Endothelial cell of umbilical vein (primary cell): ENCODE measurements around the gene AQP7. TPM values are rescaled to one million over a fixed set of nuclear protein-coding genes. Genes with fewer than 3 reads are reported as not detected.

Experiments used
- BruUV-seq: library from RNA; stranded (reverse); fragments of 400-500 nt; replicated peaks from 2 replicates; lab custom pipeline; 2021; lab: Mats Ljungman, UMichigan
- CTCF ChIA-PET: fragments of 300-600, 350-600 bp; sonication (Branson Sonifier 250); formaldehyde crosslinking; loops from one replicate; lab custom pipeline; 2021; ENCODE audit warnings: antibody characterized with exemption, inconsistent platforms; lab: Charles Lee
- POLR2A ChIA-PET: fragments of 300-600, 350-600 bp; sonication (Branson Sonifier 250); formaldehyde crosslinking; loops from one replicate; lab custom pipeline; 2021; ENCODE audit warnings: antibody characterized with exemption, inconsistent platforms; lab: Charles Lee
- DNase-seq: peaks from one replicate; pipeline ENCODE4 v3.0.0-alpha.2; 2011; ENCODE audit warnings: low read depth, low spot score
- FAIRE-seq: peaks from 2 replicates; lab custom pipeline; 2011; peaks lifted over from hg19 to GRCh38; lab: Jason Lieb, UNC
- H2AFZ ChIP-seq: 2 replicates; pipeline ENCODE4 v1.6.0; 2012; ENCODE audit warnings: low read depth, low read length, control low read depth, inconsistent platforms
- H3K27ac ChIP-seq: 2 replicates; pipeline ENCODE4 v1.5.1; 2011; ENCODE audit warnings: low read depth, mild to moderate bottlenecking, control low read depth, low read length, moderate library complexity; ENCODE audit not compliant: insufficient read depth
- H3K27me3 ChIP-seq, 2 experiments: 2 replicates each; pipeline versions ENCODE4 v1.6.0 to v1.6.1; 2011; ENCODE audit warnings: low read length in 2 of 2, mixed read lengths in 1 of 2; ENCODE audit not compliant: control insufficient read depth in 2 of 2, insufficient read depth in 2 of 2
- H3K36me3 ChIP-seq, 2 experiments: 2 replicates in 1 of 2; 3 replicates in 1 of 2; pipeline ENCODE4 v1.5.1; 2011; ENCODE audit warnings: low read length in 2 of 2, mild to moderate bottlenecking in 1 of 2, moderate library complexity in 1 of 2; ENCODE audit not compliant: control insufficient read depth in 2 of 2, insufficient read depth in 2 of 2; ENCODE audit errors: extremely low read depth in 1 of 2
- H3K4me1 ChIP-seq: 3 replicates; pipeline ENCODE4 v1.5.1; 2011; ENCODE audit warnings: mild to moderate bottlenecking, low read length; ENCODE audit not compliant: control insufficient read depth, insufficient read depth; ENCODE audit errors: extremely low read depth
- H3K4me2 ChIP-seq: 2 replicates; pipeline ENCODE4 v1.6.1; 2011; ENCODE audit warnings: low read length, control low read depth, mixed read lengths; ENCODE audit not compliant: insufficient read depth
- H3K4me3 ChIP-seq, 3 experiments: fragments of 200-600 bp in 1 of 3; sonication (generic), shearing (Covaris generic) in 1 of 3; replicated peaks in 1 of 3; 2 replicates each; pipeline ENCODE4 v1.5.1; 2011 to 2016; ENCODE audit warnings: control low read depth in 3 of 3, low read length in 3 of 3, mild to moderate bottlenecking in 2 of 3, inconsistent platforms in 1 of 3, low read depth in 1 of 3, moderate library complexity in 1 of 3; ENCODE audit not compliant: insufficient read depth in 1 of 3
- H3K79me2 ChIP-seq: 2 replicates; pipeline ENCODE4 v1.6.0; 2012; ENCODE audit warnings: low read length, inconsistent platforms; ENCODE audit not compliant: control insufficient read depth, insufficient read depth
- H3K9ac ChIP-seq: replicated peaks from 2 replicates; pipeline ENCODE3; 2011; ENCODE audit warnings: low read length, control low read depth; ENCODE audit not compliant: insufficient read depth; ENCODE audit errors: extremely low read depth
- H3K9me1 ChIP-seq: replicated peaks from 3 replicates; pipeline ENCODE4 v1.6.0; 2011; ENCODE audit warnings: mild to moderate bottlenecking, low read length; ENCODE audit not compliant: control insufficient read depth, insufficient read depth; ENCODE audit errors: extremely low read depth
- H3K9me3 ChIP-seq: replicated peaks from 2 replicates; pipeline ENCODE4 v1.5.1; 2012; ENCODE audit warnings: low read length, inconsistent platforms; ENCODE audit not compliant: control insufficient read depth, insufficient read depth
- H4K20me1 ChIP-seq: replicated peaks from 2 replicates; pipeline ENCODE3; 2011; ENCODE audit warnings: mild to moderate bottlenecking, low read length; ENCODE audit not compliant: control insufficient read depth, insufficient read depth; ENCODE audit errors: extremely low read depth
- EZH2 ChIP-seq: IDR thresholded peaks from 2 replicates; pipeline ENCODE4 v1.6.1; 2012; ENCODE audit warnings: borderline replicate concordance, low read depth, mild to moderate bottlenecking, moderate library complexity, low read length, inconsistent platforms; ENCODE audit not compliant: severe bottlenecking
- FOS ChIP-seq: IDR thresholded peaks from 2 replicates; pipeline ENCODE4 v1.6.1; 2011; ENCODE audit warnings: mild to moderate bottlenecking, low read length, moderate library complexity, borderline replicate concordance; ENCODE audit not compliant: insufficient read depth
- GATA2 ChIP-seq: IDR thresholded peaks from 2 replicates; pipeline ENCODE4 v1.7.0; 2011; ENCODE audit warnings: low read depth, mild to moderate bottlenecking, moderate library complexity, mixed read lengths, low read length; ENCODE audit not compliant: insufficient read length, insufficient read depth
- JUN ChIP-seq: IDR thresholded peaks from 2 replicates; pipeline ENCODE4 v1.6.1; 2011; ENCODE audit warnings: borderline replicate concordance, low read depth; ENCODE audit not compliant: insufficient read length, insufficient read depth
- MAX ChIP-seq: IDR thresholded peaks from 2 replicates; pipeline ENCODE4 v1.6.1; 2011; ENCODE audit not compliant: insufficient read depth, insufficient read length
- MYC ChIP-seq: IDR thresholded peaks from one replicate; pipeline ENCODE4 v1.6.1; 2011; ENCODE audit warnings: mild to moderate bottlenecking, low read depth, low read length
- POLR2A ChIP-seq: IDR thresholded peaks from 2 replicates; pipeline ENCODE4 v1.6.1; 2012; ENCODE audit warnings: low read depth, mild to moderate bottlenecking, control low read depth, low read length
- POLR2AphosphoS5 ChIP-seq: IDR thresholded peaks from 2 replicates; pipeline ENCODE4 v1.6.1; 2012; ENCODE audit warnings: low read depth, mild to moderate bottlenecking, control low read depth, low read length, moderate library complexity; ENCODE audit not compliant: insufficient read depth
- dilution Hi-C: fragments of 300-500 bp; cut with MboI; formaldehyde crosslinking; loops from one replicate; pipeline ENCODE4 v1.15.0; 2019; ENCODE audit warnings: low sequenced_read_pairs; ENCODE audit not compliant: extremely low pct_ligation_motif_present
- intact Hi-C: fragments of 100-400 bp; cut with micrococcal nuclease; formaldehyde crosslinking; loops from one replicate; pipeline ENCODE4 v1.10.0; 2022
- polyA plus RNA-seq, 4 experiments: library from polyadenylated mRNA; depleted of rRNA in 3 of 4; stranded (reverse) in 3 of 4; unstranded in 1 of 4; fragments of >200 nt; gene quantifications; 2 replicates each; pipeline versions ENCODE4 v1.2.1 to v1.2.3, GENCODE V29; 2011 to 2012; ENCODE audit warnings: missing spikeins in 1 of 4
- total RNA-seq: library from RNA; stranded (reverse); gene quantifications from 2 replicates; pipeline ENCODE4 v1.2.3, GENCODE V29; 2021
- TF ChIP-seq, protein P1 (sequence below), 2 donors: IDR thresholded peaks; 1 replicate in 1 of 2; 2 replicates in 1 of 2; pipeline ENCODE4 v1.5.1; 2011; ENCODE audit warnings: low read length in 2 of 2, mild to moderate bottlenecking in 2 of 2, moderate library complexity in 2 of 2, control low read depth in 1 of 2, inconsistent platforms in 1 of 2, low read depth in 1 of 2; ENCODE audit not compliant: insufficient read depth in 1 of 2; ENCODE audit errors: extremely low read depth in 1 of 2

The AQP7 gene
- total and polyA plus RNA-seq, 2 donors (not counting 3 experiments of a cell fraction or from before 2014, with no cell fraction given) = 3.7 TPM; not detected in 1

DNA sequence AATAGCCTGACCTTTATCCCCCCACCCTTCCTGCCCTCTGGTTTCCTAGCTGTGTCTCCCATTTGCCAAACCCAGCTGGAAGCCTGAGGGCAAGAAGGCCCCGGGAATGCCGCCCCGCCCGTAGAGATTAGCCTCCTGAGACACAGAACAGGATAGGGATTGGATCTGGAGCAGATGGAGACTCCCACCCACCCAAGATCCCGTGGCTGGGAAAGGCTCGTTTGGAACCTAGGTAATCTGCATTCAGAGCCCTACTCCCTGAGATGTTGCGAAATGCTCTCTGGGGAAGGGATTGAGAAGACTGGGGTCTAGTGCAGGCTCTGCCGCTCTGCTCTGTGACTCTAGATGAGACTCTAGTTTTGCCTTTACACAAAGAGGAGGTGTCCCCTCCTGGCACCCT lies 34.1 kb upstream of the AQP7 start:
- no peak overlapping the region for H3K9ac ChIP-seq
- no peaks in the 10 kb centered on the region for H3K9me3 ChIP-seq
- no peaks in the 10 kb centered on the region for H3K36me3 ChIP-seq
- intact Hi-C loops (loop anchor here (5.0 kb wide), 1 partner anchor 51 kb away; no protein-coding TSS in a partner anchor), dilution Hi-C loops (no loop called here)
- no peak overlapping the region for H3K27ac ChIP-seq
- no peak overlapping the region for H3K4me2 ChIP-seq
- DNase-seq (no peak), FAIRE-seq (no peak)
- CTCF ChIA-PET = interaction anchor here (1.7 to 2.0 kb wide), 2 partner anchors 17 to 61 kb away, joined by 5 to 14 read pairs; no protein-coding TSS in a partner anchor
- TF ChIP-seq FOS (no peak), JUN (no peak), POLR2A (no peak), MAX (no peak), POLR2AphosphoS5 (no peak), GATA2 (no peak), MYC (no peak), EZH2 (no peak)
- TF ChIP-seq, protein P1, sequence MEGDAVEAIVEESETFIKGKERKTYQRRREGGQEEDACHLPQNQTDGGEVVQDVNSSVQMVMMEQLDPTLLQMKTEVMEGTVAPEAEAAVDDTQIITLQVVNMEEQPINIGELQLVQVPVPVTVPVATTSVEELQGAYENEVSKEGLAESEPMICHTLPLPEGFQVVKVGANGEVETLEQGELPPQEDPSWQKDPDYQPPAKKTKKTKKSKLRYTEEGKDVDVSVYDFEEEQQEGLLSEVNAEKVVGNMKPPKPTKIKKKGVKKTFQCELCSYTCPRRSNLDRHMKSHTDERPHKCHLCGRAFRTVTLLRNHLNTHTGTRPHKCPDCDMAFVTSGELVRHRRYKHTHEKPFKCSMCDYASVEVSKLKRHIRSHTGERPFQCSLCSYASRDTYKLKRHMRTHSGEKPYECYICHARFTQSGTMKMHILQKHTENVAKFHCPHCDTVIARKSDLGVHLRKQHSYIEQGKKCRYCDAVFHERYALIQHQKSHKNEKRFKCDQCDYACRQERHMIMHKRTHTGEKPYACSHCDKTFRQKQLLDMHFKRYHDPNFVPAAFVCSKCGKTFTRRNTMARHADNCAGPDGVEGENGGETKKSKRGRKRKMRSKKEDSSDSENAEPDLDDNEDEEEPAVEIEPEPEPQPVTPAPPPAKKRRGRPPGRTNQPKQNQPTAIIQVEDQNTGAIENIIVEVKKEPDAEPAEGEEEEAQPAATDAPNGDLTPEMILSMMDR (IDR thresholded peaks at IDR 0.05; ENCODE audit: extremely low read depth in 1 of 2, insufficient read depth in 1 of 2, low read depth in 1 of 2, low read length in 2 of 2) = no peak
- no peak overlapping the region for H3K4me3 ChIP-seq
- H2AFZ ChIP-seq = no peak overlapping the region
- H3K27me3 ChIP-seq = peaks cover 2 to 6% of the 10 kb centered on the region in 2 experiments
- H3K79me2 ChIP-seq = no peaks in the 10 kb centered on the region
- no TSS peak for BruUV-seq
- H3K9me1 ChIP-seq = no peaks in the 10 kb centered on the region
- POLR2A ChIA-PET = no interaction called here
- H3K4me1 ChIP-seq = peaks cover 3% of the 10 kb centered on the region
- H4K20me1 ChIP-seq = no peaks in the 10 kb centered on the region
